Stimulated activated CD8-positive, alpha-beta memory T cell treated with anti-CD3 and anti-CD28 coated beads, Interleukin-15, amount 100 ng/mL, for 1 hour (primary cell): ENCODE results near the gene AAMDC.
"Not testable (repeated sequence)": the region's sequence is repeated elsewhere in the genome, so short reads cannot be mapped to it uniquely, and the experiment has no call there.

Experiments used
- DNase-seq: peaks from one replicate; pipeline ENCODE4 v3.0.0-alpha.2; 2020; ENCODE audit warnings: low read depth

AAMDC gene

GRCh38 chr11:77821349-77821851 is 456 bp downstream of the AAMDC start:
- DNase-seq = no peak

DNA sequence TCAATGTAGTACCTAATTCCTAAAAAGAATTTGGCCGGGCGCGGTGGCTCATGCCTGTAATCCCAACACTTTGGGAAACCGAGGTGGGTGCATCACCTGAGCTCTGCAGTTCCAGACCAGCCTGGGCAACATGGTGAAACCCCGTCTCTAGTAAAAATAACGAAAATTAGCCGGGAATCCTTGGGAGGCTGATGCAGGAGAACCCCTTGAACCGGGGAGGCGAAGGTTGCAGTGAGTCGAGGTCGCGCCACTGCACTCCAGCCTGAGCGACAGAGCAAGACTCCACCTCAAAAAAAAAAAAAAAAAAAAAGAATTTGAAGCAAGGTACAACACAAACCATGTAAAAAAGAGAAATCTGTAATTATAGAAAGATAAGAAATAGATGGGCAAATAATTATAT is 1.2 kb downstream of the AAMDC start:
- not testable (repeated sequence) for DNase-seq

DNA sequence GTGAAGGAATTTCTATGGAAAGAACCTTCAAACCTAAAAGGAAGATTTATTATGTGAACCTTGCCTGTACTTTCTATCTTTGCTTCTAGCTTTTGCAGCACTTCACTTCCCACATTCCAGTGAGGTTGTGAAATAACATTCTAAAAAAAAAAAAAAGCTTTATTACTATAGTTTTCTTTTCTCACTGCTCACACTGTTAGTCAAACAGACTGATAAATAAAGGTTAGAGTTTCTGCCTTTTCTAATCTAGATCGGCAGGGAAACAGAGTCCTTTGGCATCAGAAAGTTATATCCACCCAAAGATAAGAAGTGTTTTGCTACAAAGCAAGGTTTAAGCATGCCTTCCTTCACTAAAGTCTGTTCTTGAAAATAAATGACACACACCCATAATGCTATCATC is 2.8 kb downstream of the AAMDC start:
- DNase-seq = no peak

DNA sequence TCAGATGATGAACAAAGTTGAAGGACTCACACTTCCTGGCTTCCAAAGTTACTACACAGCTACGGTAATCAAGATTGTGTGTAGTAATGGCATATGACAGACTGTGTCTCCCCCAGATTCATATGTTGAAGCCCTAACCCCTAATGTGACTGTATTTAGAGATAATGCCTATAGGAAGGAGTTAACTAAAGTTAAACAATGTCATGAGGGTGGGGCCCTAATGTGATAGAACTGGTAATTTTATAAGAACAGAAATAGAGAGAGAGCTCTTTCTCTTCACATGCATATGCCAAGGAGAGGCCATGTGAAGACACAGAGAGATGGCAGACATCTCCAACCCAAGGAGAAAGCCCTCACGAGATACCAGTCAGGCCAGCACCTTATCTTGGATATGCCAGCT is 8.0 kb downstream of the AAMDC start:
- no peak for DNase-seq

GRCh38 chr11:77833302-77833701 is 12.4 kb downstream of the AAMDC start:
- no peak for DNase-seq

GRCh38 chr11:77842441-77843121 is 21.6 kb downstream of the AAMDC start:
- DNase-seq = no peak

- not testable (repeated sequence) for DNase-seq
These were observed 22.8 kb downstream of the AAMDC start for GRCh38 chr11:77843700-77844099.

- no peak for DNase-seq
These were observed 30.6 kb downstream of the AAMDC start for GRCh38 chr11:77851503-77851902.

DNA sequence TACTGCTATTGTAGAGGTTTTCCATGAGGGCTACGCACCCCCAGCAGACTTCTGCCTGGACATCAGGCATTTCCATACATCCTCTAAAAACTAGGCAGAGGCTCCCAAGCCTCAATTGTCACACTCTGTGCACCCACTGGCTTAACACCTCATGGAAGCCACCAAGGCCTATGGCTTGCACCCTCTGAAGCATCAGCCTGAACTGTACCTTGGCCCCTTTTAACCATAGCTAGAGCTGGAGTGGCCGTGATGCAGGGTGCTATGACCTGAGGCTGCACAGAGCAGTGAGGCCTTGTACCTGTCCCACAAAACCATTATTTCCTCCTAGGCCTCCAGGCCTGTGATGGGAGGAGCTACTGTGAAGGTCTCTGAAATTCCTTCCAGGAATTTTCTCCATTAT is 33.9 kb downstream of the AAMDC start:
- no peak for DNase-seq

DNA sequence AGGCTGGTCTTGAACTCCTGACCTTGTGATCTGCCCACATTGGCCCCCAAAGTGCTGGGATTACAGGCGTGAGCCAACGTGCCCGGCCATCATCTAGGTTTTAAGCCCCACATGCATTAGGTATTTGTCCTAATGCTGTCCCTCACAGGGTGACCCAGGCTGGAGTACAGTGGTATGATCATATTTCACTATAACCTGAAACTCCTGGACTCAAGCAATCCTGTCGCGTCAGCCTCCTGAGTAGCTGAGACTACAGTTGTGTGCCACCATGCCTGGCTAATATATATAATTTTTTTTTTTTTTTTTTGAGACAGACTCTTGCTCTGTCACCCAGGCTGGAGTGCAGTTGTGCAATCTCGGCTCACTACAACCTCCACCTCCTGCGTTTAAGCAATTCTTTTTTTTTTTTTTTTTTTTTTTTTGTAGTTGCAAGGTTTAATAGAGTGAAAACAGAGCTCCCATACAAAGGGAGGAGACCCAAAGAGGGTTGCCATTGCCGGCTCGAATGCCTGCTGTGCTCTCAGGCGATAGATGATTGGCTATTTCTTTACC is 37.0 kb downstream of the AAMDC start:
- not testable (repeated sequence) for DNase-seq

- DNase-seq = not testable (repeated sequence)
These were observed 40.5 kb downstream of the AAMDC start for GRCh38 chr11:77861444-77861843.

GRCh38 chr11:77865805-77866204 is 44.9 kb downstream of the AAMDC start:
- DNase-seq = no peak

DNA sequence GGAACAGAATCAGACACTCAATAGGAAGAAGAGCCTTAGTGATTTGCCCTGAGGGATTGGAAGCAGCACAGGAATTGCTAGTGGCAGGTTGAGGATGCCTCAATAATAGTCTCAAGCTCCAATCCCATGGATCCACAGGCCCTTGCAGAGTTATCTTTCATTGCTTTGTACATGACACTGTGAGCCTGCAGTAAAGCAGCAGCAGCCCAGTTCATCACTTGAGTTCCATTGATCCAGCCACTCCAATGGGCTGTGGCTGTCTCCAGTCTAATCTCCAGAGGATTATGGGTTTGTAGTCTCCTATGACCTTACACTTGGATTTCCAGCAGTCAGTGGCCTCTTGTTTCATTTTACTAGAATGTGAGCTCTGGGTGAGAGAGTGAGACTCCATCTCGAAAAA is 45.4 kb downstream of the AAMDC start:
- DNase-seq = no peak

DNA sequence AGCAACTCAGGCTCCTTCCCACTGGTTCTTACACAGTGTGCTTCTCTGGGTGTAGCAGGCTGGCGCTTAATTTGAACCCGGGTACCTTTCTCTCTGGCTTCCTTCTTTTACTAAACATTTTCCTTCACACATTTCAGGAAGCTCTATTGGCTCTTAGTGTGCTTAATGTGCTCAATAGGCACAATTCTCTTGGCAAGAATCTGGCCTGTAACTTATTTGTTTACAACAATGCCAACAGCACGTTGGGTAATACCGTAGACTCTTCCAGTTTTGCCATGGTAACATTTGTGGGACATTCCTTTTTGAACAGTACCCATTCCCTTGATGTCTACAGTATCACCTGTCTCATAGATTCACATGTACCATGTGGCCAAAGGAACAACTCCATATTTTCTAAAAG is 47.8 kb downstream of the AAMDC start:
- no peak for DNase-seq

- no peak for DNase-seq
These were observed 50.9 kb downstream of the AAMDC start for GRCh38 chr11:77871855-77872254.

DNA sequence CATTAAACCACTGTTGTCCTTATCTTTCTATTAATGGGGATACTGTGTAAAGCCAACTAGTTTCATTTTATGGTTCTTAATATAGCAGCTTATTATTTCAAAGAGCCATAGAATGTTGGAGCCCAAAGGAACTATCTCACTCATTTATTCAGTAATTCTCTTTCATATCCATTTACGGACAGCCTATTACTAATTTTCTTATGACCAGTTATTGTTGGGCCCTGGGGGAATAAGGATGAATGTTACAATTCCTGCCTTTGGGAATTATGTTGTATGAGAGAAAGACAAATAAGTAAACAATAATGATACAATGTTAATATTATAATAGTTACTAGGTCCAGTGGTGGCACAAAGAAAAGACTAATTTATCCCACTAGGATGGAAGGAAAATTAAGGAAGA is 52.4 kb downstream of the AAMDC start:
- DNase-seq = no peak

DNA sequence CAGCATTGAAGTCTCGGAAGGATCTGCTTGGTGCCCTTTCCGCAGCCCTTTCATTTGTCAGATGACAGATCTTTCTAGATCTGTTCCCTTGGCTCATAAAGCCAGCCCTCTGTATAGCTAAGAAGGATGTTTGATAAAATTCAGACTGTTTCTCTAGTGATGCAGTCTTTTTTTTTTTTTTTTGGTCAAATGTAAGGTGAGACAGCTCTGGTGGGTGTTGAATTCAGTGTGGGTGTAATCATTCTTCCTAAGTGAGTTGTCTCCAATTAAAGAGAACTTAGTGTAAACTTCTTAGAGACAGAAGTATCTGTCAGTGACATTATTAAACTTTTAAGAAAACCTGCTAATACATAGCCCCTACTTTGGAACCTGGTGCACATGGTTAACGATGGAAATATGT is 53.3 kb downstream of the AAMDC start:
- DNase-seq = no peak

- DNase-seq = no peak
These were observed 55.1 kb downstream of the AAMDC start for GRCh38 chr11:77876045-77876444.

DNA sequence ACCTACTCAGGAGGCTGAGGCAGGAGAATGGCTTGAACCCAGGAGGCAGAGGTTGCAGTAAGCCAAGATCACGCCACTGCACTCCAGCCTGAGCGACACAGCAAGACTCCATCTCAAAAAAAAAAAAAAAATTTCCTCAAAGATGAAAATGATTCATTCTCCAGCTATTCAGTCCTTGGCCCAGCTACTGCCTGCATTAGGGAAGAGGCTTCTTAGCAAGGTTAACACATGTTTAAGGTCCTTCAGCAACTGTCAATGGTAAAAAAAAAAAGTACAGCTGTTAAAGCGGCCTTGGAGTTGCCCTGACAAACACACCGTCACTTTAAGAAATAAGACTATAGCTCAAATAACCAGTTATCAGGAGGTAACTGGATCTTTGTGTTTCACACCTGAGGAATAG is 57.3 kb downstream of the AAMDC start:
- DNase-seq = not testable (repeated sequence)

GRCh38 chr11:77879218-77879617 is 58.3 kb downstream of the AAMDC start:
- no peak for DNase-seq

- DNase-seq = no peak
These were observed 61.5 kb downstream of the AAMDC start for GRCh38 chr11:77882396-77882795.

GRCh38 chr11:77883775-77884174 is 62.8 kb downstream of the AAMDC start:
- DNase-seq = no peak

DNA sequence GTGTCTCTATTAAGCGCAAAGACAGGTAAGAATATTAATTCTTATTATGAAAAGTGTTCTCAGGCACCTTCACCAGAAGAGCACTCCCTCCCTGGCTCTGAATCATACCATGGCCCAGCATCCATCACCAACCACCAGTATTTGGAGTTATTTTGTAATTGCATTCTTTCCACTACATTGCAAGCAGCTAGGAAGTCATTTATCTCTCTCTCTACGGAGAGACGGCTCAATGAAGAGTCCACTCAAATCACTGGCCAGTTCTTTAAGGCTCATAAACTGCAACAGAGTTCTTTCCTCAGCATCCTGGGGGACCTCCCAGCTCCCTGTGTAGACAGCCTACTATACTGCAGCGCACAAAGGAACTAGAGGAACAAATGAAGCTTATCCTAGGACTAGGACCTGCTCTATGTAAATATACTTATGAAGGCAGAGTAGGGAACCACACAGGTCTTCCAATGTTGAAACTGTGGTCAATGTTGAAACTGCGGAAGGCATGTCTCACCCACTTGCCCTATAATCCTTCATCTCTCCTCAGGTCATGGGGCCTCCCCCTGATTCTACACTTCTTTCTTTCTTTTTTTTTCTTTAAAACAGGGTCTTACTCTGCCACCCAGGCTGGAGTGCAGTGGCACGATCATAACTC is 63.4 kb downstream of the AAMDC start:
- DNase-seq = no peak

- DNase-seq = no peak
These were observed 63.9 kb downstream of the AAMDC start for GRCh38 chr11:77884829-77885190.
